Measurements from ENCODE around the gene ATP7B. TPM values are rescaled to one million over a fixed set of nuclear protein-coding genes. Genes with fewer than 3 reads are reported as not detected.

Gene ATP7B
- total RNA-seq, 1 donor from 2014 or later = 15.9 TPM

- DNase-seq (ENCODE audit: low read depth) = no peak
These were observed 60.5 kb downstream of the ATP7B start for GRCh38 chr13:51950722-51951121.

GRCh38 chr13:51946163-51946669, 65.0 kb downstream of the ATP7B start:
- no peak for DNase-seq (ENCODE audit: low read depth)

GRCh38 chr13:51945149-51945548, 66.1 kb downstream of the ATP7B start:
- no peak for DNase-seq (ENCODE audit: low read depth)

GRCh38 chr13:51944428-51944827, 66.8 kb downstream of the ATP7B start:
- no peak for DNase-seq (ENCODE audit: low read depth)

GRCh38 chr13:51943721-51944120, 67.5 kb downstream of the ATP7B start:
- DNase-seq (ENCODE audit: low read depth) = no peak

GRCh38 chr13:51942189-51942588, 69.1 kb downstream of the ATP7B start:
- DNase-seq (ENCODE audit: low read depth) = no peak

- DNase-seq (ENCODE audit: low read depth) = no peak
These were observed 72.8 kb downstream of the ATP7B start for GRCh38 chr13:51938454-51938853.

- no peak for DNase-seq (ENCODE audit: low read depth)
These were observed 73.6 kb downstream of the ATP7B start for GRCh38 chr13:51937320-51938290.

- no peak for DNase-seq (ENCODE audit: low read depth)
These were observed 75.7 kb downstream of the ATP7B start for GRCh38 chr13:51935326-51936171.

GRCh38 chr13:51934461-51935087, 76.7 kb downstream of the ATP7B start:
- no peak for DNase-seq (ENCODE audit: low read depth)

GRCh38 chr13:51933466-51934058, 77.7 kb downstream of the ATP7B start:
- no peak for DNase-seq (ENCODE audit: low read depth)

- DNase-seq (ENCODE audit: low read depth) = no peak
These were observed 79.0 kb downstream of the ATP7B start for GRCh38 chr13:51932231-51932630.

- DNase-seq (ENCODE audit: low read depth) = no peak
These were observed 79.6 kb downstream of the ATP7B start for GRCh38 chr13:51931606-51932005.

GRCh38 chr13:51929699-51930098, 81.6 kb downstream of the ATP7B start:
- no peak for DNase-seq (ENCODE audit: low read depth)

- no peak for DNase-seq (ENCODE audit: low read depth)
These were observed 83.0 kb downstream of the ATP7B start for GRCh38 chr13:51928231-51928630.

- no peak for DNase-seq (ENCODE audit: low read depth)
These were observed 84.1 kb downstream of the ATP7B start for GRCh38 chr13:51927129-51927528.

- DNase-seq (ENCODE audit: low read depth) = no peak
These were observed 84.7 kb downstream of the ATP7B start for GRCh38 chr13:51926528-51926885.

GRCh38 chr13:51925865-51926527, 85.3 kb downstream of the ATP7B start:
- DNase-seq (ENCODE audit: low read depth) = no peak

- no peak for DNase-seq (ENCODE audit: low read depth)
These were observed 86.3 kb downstream of the ATP7B start for GRCh38 chr13:51924756-51925544.

GRCh38 chr13:51923983-51924539, 87.2 kb downstream of the ATP7B start:
- no peak for DNase-seq (ENCODE audit: low read depth)

All from renal cortical epithelial cell (primary cell).